Epithelial cell of proximal tubule (primary cell): ENCODE measurements around the gene AFAP1. TPM values are rescaled to one million over a fixed set of nuclear protein-coding genes. Genes with fewer than 3 reads are reported as not detected.

Experiments used
- DNase-seq: peaks from one replicate; pipeline ENCODE4 v3.0.0-alpha.2; 2011; ENCODE audit warnings: low read depth
- H3K4me3 ChIP-seq: 2 replicates; pipeline ENCODE4 v1.5.1; 2011; ENCODE audit warnings: low read depth, mild to moderate bottlenecking, low read length
- total RNA-seq: library from RNA; depleted of rRNA; stranded (reverse); fragments of >200 nt; gene quantifications from 2 replicates; pipeline ENCODE4 v1.2.3, GENCODE V29; 2015
- TF ChIP-seq, protein P1 (sequence below): conservative IDR thresholded peaks from 2 replicates; pipeline ENCODE4 v1.5.1; 2012; ENCODE audit warnings: low read depth, mild to moderate bottlenecking, low read length

Gene AFAP1, protein sequence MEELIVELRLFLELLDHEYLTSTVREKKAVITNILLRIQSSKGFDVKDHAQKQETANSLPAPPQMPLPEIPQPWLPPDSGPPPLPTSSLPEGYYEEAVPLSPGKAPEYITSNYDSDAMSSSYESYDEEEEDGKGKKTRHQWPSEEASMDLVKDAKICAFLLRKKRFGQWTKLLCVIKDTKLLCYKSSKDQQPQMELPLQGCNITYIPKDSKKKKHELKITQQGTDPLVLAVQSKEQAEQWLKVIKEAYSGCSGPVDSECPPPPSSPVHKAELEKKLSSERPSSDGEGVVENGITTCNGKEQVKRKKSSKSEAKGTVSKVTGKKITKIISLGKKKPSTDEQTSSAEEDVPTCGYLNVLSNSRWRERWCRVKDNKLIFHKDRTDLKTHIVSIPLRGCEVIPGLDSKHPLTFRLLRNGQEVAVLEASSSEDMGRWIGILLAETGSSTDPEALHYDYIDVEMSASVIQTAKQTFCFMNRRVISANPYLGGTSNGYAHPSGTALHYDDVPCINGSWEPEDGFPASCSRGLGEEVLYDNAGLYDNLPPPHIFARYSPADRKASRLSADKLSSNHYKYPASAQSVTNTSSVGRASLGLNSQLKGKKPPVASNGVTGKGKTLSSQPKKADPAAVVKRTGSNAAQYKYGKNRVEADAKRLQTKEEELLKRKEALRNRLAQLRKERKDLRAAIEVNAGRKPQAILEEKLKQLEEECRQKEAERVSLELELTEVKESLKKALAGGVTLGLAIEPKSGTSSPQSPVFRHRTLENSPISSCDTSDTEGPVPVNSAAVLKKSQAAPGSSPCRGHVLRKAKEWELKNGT
- total RNA-seq, result 24.3 and 26.2 TPM in 2 replicates

DNA sequence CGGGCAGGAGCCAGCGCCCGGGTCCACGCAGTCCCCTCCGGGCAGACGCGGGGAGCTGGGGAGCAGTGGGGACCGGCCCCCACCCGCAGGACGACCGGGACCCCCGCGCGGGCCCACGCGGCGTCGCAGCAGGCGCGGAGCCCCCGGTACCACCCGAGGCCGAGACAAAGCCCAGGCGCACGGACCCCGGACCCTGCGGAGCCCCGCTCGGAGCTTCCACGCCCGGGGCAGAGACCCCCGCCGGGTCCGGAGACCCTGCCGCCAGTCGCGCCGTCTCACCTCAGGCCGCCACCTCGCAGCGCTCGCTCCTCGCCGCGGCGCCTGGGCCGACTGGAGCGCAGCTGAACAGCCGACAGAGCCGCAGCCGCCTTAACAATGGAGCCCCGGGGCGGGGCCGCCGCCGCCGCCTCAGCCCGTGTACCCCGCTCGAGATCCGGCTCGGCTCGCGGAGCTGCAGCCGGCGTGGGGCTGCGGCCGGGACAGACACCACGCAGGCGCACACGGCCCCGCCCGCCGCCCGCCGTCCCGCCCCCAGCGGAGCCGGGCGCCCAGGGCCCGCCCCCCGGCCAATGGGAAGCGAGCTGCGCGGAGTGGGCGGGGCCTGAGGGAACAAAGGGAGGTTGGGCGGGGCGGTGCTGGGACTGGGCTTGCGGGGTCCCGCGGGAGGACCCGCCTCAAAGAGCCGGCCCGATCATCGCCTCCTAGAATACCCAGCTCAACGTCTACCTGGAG lies at the start of gene AFAP1:
Gene AFAP1, minus strand, starts transcription at position 485 of the 732 bp plus-strand sequence. CDS start 67,783 bp downstream, outside the sequence.
- TF ChIP-seq, protein P1, sequence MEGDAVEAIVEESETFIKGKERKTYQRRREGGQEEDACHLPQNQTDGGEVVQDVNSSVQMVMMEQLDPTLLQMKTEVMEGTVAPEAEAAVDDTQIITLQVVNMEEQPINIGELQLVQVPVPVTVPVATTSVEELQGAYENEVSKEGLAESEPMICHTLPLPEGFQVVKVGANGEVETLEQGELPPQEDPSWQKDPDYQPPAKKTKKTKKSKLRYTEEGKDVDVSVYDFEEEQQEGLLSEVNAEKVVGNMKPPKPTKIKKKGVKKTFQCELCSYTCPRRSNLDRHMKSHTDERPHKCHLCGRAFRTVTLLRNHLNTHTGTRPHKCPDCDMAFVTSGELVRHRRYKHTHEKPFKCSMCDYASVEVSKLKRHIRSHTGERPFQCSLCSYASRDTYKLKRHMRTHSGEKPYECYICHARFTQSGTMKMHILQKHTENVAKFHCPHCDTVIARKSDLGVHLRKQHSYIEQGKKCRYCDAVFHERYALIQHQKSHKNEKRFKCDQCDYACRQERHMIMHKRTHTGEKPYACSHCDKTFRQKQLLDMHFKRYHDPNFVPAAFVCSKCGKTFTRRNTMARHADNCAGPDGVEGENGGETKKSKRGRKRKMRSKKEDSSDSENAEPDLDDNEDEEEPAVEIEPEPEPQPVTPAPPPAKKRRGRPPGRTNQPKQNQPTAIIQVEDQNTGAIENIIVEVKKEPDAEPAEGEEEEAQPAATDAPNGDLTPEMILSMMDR, result no peak
- no peak for DNase-seq
- H3K4me3 ChIP-seq, result peak within 1 kb of the TSS; percentile 93

DNA sequence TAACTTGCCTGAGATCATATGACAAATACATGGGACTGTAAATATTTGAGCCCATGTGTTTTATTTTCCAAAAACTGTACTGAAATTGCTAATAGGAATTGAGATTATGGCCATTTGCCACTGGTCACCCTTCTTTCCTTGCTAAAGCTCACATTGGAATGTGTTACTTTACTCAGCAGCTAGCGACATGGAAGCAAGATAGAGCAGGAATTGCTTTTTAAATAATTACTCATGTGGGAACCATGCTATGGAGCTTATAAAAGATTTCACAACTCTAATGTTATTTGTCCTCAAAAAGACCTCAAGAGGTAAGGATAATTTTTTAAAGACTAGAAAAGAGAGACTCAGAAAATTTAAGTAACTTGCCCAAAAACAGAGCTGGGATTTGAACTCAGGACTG lies 48.8 kb upstream of the AFAP1 start:
- TF ChIP-seq, protein P1, result no peak
- no peak for DNase-seq
- no peak overlapping the region for H3K4me3 ChIP-seq

DNA sequence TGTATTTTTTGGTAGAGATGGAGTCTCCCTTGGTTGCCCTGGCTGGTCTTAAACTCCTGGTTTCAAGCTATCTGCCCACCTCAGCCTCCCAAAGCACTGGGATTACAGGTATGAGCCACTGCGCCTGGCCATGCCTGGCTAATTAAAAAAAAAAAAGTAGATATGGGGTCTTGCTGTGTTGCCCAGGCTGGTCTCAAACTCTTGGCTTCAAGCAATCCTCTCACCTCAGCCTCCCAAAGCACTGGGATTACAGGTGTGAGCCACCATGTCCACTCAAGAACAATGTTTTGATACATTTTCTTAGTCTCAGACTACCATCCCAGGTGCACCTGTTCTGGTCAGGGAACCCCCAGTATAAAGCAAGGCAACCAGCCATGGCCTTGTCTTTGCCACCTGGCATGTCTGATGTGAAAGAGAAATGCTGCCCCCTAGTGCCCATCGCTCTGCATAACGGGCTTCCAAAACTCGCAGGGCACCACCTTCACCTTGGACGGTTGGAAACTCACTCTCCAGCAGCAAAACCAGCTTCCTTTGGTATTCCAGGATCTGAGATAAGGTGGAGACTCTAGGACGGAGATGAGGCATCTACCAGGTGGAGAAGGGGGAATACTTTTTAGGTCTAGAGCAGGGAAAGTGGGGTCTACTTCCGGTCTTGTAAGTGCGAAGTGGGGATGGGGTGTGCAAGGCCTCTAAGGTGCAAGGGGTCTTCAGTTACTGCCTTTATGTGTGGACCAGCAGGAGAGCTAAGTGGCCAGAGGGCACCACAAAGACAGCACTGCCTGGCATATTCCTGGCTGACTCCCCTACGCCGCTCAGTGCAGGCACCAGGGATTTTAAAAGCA lies 47.7 kb upstream of the AFAP1 start:
- TF ChIP-seq, protein P1, result peak; percentile 89
- no peak overlapping the region for H3K4me3 ChIP-seq
- DNase-seq, result no peak

DNA sequence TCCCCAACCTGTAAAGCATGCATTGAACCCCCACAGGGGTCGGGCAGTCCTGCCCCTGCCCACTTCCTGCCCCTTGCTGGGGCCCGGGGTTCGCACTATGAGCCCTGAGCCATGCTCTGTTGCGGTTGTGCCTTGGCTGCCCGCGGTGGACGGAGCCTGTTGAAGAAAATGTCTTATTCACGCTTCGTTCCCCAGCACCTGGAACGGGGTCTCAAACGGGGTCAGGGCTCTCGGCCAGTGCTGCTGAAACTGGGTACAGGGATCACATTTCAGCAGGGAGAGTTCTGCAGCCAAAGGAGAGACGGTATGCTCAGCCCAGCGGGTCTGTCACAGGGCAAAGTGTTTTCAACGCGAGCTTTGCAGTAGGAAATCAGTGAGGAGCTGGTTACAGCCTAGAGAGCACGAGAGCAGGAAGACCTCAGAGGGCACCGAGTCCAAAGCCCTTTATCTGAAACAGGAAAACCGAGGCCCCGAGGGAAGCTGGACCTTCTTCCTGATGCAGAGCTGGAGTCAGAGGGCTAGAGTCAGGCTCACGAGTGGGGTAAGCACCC lies 46.3 kb upstream of the AFAP1 start:
- DNase-seq, result no peak
- TF ChIP-seq, protein P1, result no peak
- peak overlapping the region; percentile 33 for H3K4me3 ChIP-seq

DNA sequence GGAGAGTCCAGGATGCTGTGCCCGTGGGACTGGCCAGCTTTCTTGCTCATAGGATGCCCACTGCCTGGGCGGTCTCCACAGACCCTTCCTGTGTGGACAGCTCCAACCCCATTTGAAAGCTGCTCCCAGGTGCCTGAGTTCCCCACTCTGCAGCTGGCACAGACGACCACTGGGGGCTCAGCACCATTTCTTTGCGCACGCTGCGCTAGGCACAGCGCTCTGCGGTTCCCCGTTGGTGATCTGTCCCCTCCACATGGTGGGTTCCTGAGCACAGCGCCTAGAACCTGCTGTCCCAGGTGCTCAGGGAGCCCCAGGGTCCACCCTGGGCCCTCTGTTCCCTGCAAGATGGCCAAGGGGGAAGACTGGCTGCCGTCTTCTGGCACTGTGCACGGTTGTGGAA lies 45.4 kb upstream of the AFAP1 start:
- H3K4me3 ChIP-seq, result no peak overlapping the region
- TF ChIP-seq, protein P1, result no peak
- no peak for DNase-seq
